OCI-LY3 (cell line): ENCODE results near the gene MS4A15.
A peak's percentile ranks its signal among the peaks of the same experiment; 100 is the strongest.

Source experiments
- H2AFZ ChIP-seq: fragments of 200-600, 300-600 bp; shearing (Covaris generic); 2 replicates; pipeline ENCODE4 v1.6.0; 2014; ENCODE audit warnings: antibody characterized with exemption, low read depth, low read length
- H3K27ac ChIP-seq: fragments of 200-600, 300-600 bp; sonication (generic); 2 replicates; pipeline ENCODE4 v1.5.1; 2014; ENCODE audit warnings: mild to moderate bottlenecking, low read length, moderate library complexity, mixed read lengths
- H3K27me3 ChIP-seq: fragments of 200-600, 300-600 bp; sonication (generic); 2 replicates; pipeline ENCODE4 v1.6.1; 2014; ENCODE audit warnings: low read depth, low read length, mixed read lengths
- H3K36me3 ChIP-seq: fragments of 200-600, 300-600 bp; sonication (generic); replicated peaks from 2 replicates; pipeline ENCODE3; 2014; ENCODE audit warnings: low read depth, low read length, mixed read lengths
- H3K4me1 ChIP-seq: fragments of 300-600, 200-600 bp; sonication (generic); 2 replicates; pipeline ENCODE4 v1.6.1; 2014; ENCODE audit warnings: low read length, mixed read lengths
- H3K4me2 ChIP-seq: fragments of 200-600, 300-600 bp; sonication (generic); 2 replicates; pipeline ENCODE4 v1.6.1; 2014; ENCODE audit warnings: low read length, mixed read lengths
- H3K4me3 ChIP-seq: fragments of 300-600, 200-600 bp; sonication (generic); 2 replicates; pipeline ENCODE4 v1.5.1; 2014; ENCODE audit warnings: antibody characterized with exemption, mild to moderate bottlenecking, low read length, moderate library complexity
- H3K79me2 ChIP-seq: fragments of 300-600, 200-600 bp; shearing (Covaris generic); 2 replicates; pipeline ENCODE4 v1.6.1; 2014; ENCODE audit warnings: mild to moderate bottlenecking, low read length, mixed read lengths
- H3K9ac ChIP-seq: fragments of 300-600, 200-600 bp; shearing (Covaris generic); 2 replicates; pipeline ENCODE4 v1.6.0; 2014; ENCODE audit warnings: mild to moderate bottlenecking, low read length, moderate library complexity
- H3K9me3 ChIP-seq: fragments of 200-600, 300-600 bp; shearing (Covaris generic); 2 replicates; pipeline ENCODE4 v1.6.1; 2014; ENCODE audit warnings: low read length, mixed read lengths; ENCODE audit not compliant: insufficient read depth
- H4K20me1 ChIP-seq: fragments of 200-600, 300-600 bp; sonication (generic); 2 replicates; pipeline ENCODE4 v1.6.1; 2016; ENCODE audit warnings: low read length, mixed read lengths; ENCODE audit not compliant: insufficient read depth
- CTCF ChIP-seq: fragments of 200-600, 300-600 bp; sonication (generic); IDR thresholded peaks from 2 replicates; pipeline ENCODE4 v1.5.1; 2014; ENCODE audit warnings: antibody characterized with exemption, low read length, low read depth
- EZH2phosphoT487 ChIP-seq: fragments of 200-600 bp; shearing (Covaris generic); IDR thresholded peaks from 2 replicates; pipeline ENCODE4 v1.6.1; 2018; ENCODE audit warnings: antibody characterized with exemption, mixed run types, low read depth

MS4A15 gene

GRCh38 chr11:60781286-60781980, 24.8 kb downstream of the MS4A15 start:
- Histone ChIP-seq H3K4me3 (no peak overlapping the region), H3K36me3 (no peaks in the 10 kb centered on the region), H3K79me2 (no peaks in the 10 kb centered on the region), H4K20me1 (no peaks in the 10 kb centered on the region), H3K9ac (no peak overlapping the region), H3K4me2 (peak overlapping the region; percentile 23), H3K27ac (no peak overlapping the region), H3K9me3 (no peaks in the 10 kb centered on the region), H3K27me3 (no peaks in the 10 kb centered on the region), H2AFZ (peak overlapping the region; percentile 42; the same call in 1 of the 2 replicates), H3K4me1 (peaks cover 11% of the 10 kb centered on the region)
- TF ChIP-seq EZH2phosphoT487 (no peak), CTCF (no peak)

GRCh38 chr11:60781981-60782316, 25.3 kb downstream of the MS4A15 start:
- Histone ChIP-seq H3K79me2 (no peaks in the 10 kb centered on the region), H3K27ac (no peak overlapping the region), H3K4me1 (peaks cover 11% of the 10 kb centered on the region), H2AFZ (no peak overlapping the region), H4K20me1 (no peaks in the 10 kb centered on the region), H3K9ac (no peak overlapping the region), H3K36me3 (no peaks in the 10 kb centered on the region), H3K4me2 (peak overlapping the region; percentile 23), H3K4me3 (no peak overlapping the region), H3K9me3 (no peaks in the 10 kb centered on the region), H3K27me3 (no peaks in the 10 kb centered on the region)
- no peak for TF ChIP-seq EZH2phosphoT487
- no peak for TF ChIP-seq CTCF

GRCh38 chr11:60782393-60783140, 25.9 kb downstream of the MS4A15 start:
- Histone ChIP-seq H3K27me3 (no peaks in the 10 kb centered on the region), H3K4me2 (no peak overlapping the region), H3K27ac (no peak overlapping the region), H3K9me3 (no peaks in the 10 kb centered on the region), H4K20me1 (no peaks in the 10 kb centered on the region), H3K9ac (no peak overlapping the region), H3K36me3 (no peaks in the 10 kb centered on the region), H3K4me1 (peaks cover 11% of the 10 kb centered on the region), H3K79me2 (no peaks in the 10 kb centered on the region), H2AFZ (no peak overlapping the region), H3K4me3 (no peak overlapping the region)
- TF ChIP-seq CTCF (no peak), EZH2phosphoT487 (no peak)

GRCh38 chr11:60783141-60783484, 26.4 kb downstream of the MS4A15 start:
- H3K27ac ChIP-seq, result no peak overlapping the region
- no peak overlapping the region for H3K4me2 ChIP-seq
- H3K27me3 ChIP-seq, result no peaks in the 10 kb centered on the region
- H3K9ac ChIP-seq, result no peak overlapping the region
- H3K79me2 ChIP-seq, result no peaks in the 10 kb centered on the region
- TF ChIP-seq EZH2phosphoT487, result no peak
- TF ChIP-seq CTCF, result no peak
- no peak overlapping the region for H2AFZ ChIP-seq
- no peaks in the 10 kb centered on the region for H4K20me1 ChIP-seq
- H3K4me1 ChIP-seq, result peaks cover 11% of the 10 kb centered on the region
- no peaks in the 10 kb centered on the region for H3K36me3 ChIP-seq
- H3K4me3 ChIP-seq, result no peak overlapping the region
- H3K9me3 ChIP-seq, result no peaks in the 10 kb centered on the region
